Mesothelial cell of epicardium (in vitro differentiated cells): ENCODE data around the gene DNAH10. TPM values are rescaled to one million over a fixed set of nuclear protein-coding genes. Genes with fewer than 3 reads are reported as not detected.

ENCODE experiments used
- DNase-seq, 2 experiments: peaks; one replicate each; pipeline ENCODE4 v3.0.0; 2021; ENCODE audit warnings: low spot score in 2 of 2; ENCODE audit not compliant: unreplicated experiment in 2 of 2
- H3K27ac Mint-ChIP-seq: 2 replicates; pipeline ENCODE4 v1.8.0; 2021; ENCODE audit warnings: mixed read lengths
- H3K27me3 Mint-ChIP-seq: 2 replicates; pipeline ENCODE4 v1.8.0; 2021; ENCODE audit warnings: low read depth, mixed read lengths
- H3K36me3 Mint-ChIP-seq: 2 replicates; pipeline ENCODE4 v1.8.0; 2021; ENCODE audit warnings: mixed read lengths
- H3K4me1 Mint-ChIP-seq: 2 replicates; pipeline ENCODE4 v1.8.0; 2021; ENCODE audit warnings: mixed read lengths
- H3K4me3 Mint-ChIP-seq: 2 replicates; pipeline ENCODE4 v1.8.0; 2021; ENCODE audit warnings: mild to moderate bottlenecking, moderate library complexity, mixed read lengths
- H3K9me3 Mint-ChIP-seq: 2 replicates; pipeline ENCODE4 v1.8.0; 2021; ENCODE audit warnings: mixed read lengths
- total RNA-seq: library from RNA; stranded (reverse); gene quantifications from 3 replicates; pipeline ENCODE4 v1.2.1, GENCODE V29; 2021
- TF ChIP-seq, protein P1 (sequence below): fragments of 200-600 bp; sonication (generic); IDR thresholded peaks from one replicate; pipeline ENCODE4 v1.5.0; 2021; ENCODE audit warnings: antibody characterized with exemption; ENCODE audit not compliant: unreplicated experiment

Gene DNAH10
- total RNA-seq, 1 donor from 2014 or later = 2.7 TPM

GRCh38 chr12:123886258-123886657, 124.2 kb downstream of the DNAH10 start:
- Mint-ChIP-seq H3K9me3 (peaks cover 4% of the 10 kb centered on the region), H3K36me3 (no peaks in the 10 kb centered on the region), H3K4me3 (no peak overlapping the region), H3K4me1 (no peaks in the 10 kb centered on the region), H3K27me3 (peaks cover 71% of the 10 kb centered on the region), H3K27ac (no peak overlapping the region)
- DNase-seq = no peak
- TF ChIP-seq, protein P1, sequence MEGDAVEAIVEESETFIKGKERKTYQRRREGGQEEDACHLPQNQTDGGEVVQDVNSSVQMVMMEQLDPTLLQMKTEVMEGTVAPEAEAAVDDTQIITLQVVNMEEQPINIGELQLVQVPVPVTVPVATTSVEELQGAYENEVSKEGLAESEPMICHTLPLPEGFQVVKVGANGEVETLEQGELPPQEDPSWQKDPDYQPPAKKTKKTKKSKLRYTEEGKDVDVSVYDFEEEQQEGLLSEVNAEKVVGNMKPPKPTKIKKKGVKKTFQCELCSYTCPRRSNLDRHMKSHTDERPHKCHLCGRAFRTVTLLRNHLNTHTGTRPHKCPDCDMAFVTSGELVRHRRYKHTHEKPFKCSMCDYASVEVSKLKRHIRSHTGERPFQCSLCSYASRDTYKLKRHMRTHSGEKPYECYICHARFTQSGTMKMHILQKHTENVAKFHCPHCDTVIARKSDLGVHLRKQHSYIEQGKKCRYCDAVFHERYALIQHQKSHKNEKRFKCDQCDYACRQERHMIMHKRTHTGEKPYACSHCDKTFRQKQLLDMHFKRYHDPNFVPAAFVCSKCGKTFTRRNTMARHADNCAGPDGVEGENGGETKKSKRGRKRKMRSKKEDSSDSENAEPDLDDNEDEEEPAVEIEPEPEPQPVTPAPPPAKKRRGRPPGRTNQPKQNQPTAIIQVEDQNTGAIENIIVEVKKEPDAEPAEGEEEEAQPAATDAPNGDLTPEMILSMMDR = no peak

- Mint-ChIP-seq H3K27ac (no peak overlapping the region), H3K4me3 (no peak overlapping the region), H3K9me3 (peaks cover 4% of the 10 kb centered on the region), H3K27me3 (peaks cover 73% of the 10 kb centered on the region), H3K36me3 (no peaks in the 10 kb centered on the region), H3K4me1 (no peaks in the 10 kb centered on the region)
- TF ChIP-seq, protein P1 = no peak
- no peak for DNase-seq
These were observed 125.0 kb downstream of the DNAH10 start for GRCh38 chr12:123886931-123887582.

DNA sequence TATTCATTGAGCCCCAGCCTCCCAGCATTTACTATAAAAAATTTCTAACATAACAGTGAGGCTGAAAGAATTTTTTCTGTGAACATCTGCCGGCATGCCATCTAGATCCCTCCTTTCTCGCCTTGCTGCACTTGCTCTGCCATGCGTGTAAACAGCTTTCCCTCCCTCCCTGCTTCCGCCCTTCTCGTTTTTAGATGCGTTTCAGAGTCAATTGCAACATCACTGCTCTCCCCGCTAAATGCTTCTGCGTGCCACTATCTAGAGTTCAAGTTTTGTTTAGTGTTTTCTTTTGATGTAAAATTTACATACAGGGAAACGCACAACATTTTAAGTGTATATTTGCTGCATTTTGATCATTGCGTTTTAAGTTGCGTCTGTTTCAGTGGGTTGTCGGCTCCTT, 126.9 kb downstream of the DNAH10 start:
- no peaks in the 10 kb centered on the region for H3K36me3 Mint-ChIP-seq
- no peaks in the 10 kb centered on the region for H3K4me1 Mint-ChIP-seq
- DNase-seq = no peak
- peaks cover 67% of the 10 kb centered on the region for H3K27me3 Mint-ChIP-seq
- H3K27ac Mint-ChIP-seq = no peak overlapping the region
- peaks cover 4% of the 10 kb centered on the region for H3K9me3 Mint-ChIP-seq
- H3K4me3 Mint-ChIP-seq = no peak overlapping the region
- TF ChIP-seq, protein P1 = no peak

GRCh38 chr12:123889848-123890535, 127.9 kb downstream of the DNAH10 start:
- Mint-ChIP-seq H3K4me3 (no peak overlapping the region), H3K27me3 (peaks cover 59% of the 10 kb centered on the region), H3K27ac (no peak overlapping the region), H3K36me3 (no peaks in the 10 kb centered on the region), H3K9me3 (peaks cover 4% of the 10 kb centered on the region), H3K4me1 (no peaks in the 10 kb centered on the region)
- TF ChIP-seq, protein P1 = no peak
- no peak for DNase-seq

GRCh38 chr12:123890536-123890902, 128.4 kb downstream of the DNAH10 start:
- peaks cover under 1% of the 10 kb centered on the region for H3K9me3 Mint-ChIP-seq
- DNase-seq = no peak
- TF ChIP-seq, protein P1 = no peak
- H3K4me1 Mint-ChIP-seq = no peaks in the 10 kb centered on the region
- H3K4me3 Mint-ChIP-seq = no peak overlapping the region
- peaks cover 54% of the 10 kb centered on the region for H3K27me3 Mint-ChIP-seq
- no peak overlapping the region for H3K27ac Mint-ChIP-seq
- no peaks in the 10 kb centered on the region for H3K36me3 Mint-ChIP-seq
